Measurements from ENCODE around the gene OR52R1.
"Not testable (repeated sequence)": the region's sequence is repeated elsewhere in the genome, so short reads cannot be mapped to it uniquely, and the experiment has no call there.

OR52R1 gene

GRCh38 chr11:4804280-4804679 is at the start of gene OR52R1:
TSS of gene OR52R1 (minus strand) at chr11:4804380. CDS start at chr11:4804380, 0 bp downstream.
- no peak for DNase-seq

GRCh38 chr11:4851033-4851432 is 46.9 kb upstream of the OR52R1 start:
- DNase-seq: no peak

- DNase-seq: no peak
Observed at GRCh38 chr11:4848908-4849532, 44.8 kb upstream of the OR52R1 start, which contains the start of gene OR51S1. TSS of gene OR51S1 (minus strand) at chr11:4849208. CDS start at chr11:4849208, 0 bp downstream.

- DNase-seq: no peak
Observed at GRCh38 chr11:4839851-4840549, 35.8 kb upstream of the OR52R1 start.

GRCh38 chr11:4830909-4831308 is 26.7 kb upstream of the OR52R1 start:
- no peak for DNase-seq

GRCh38 chr11:4830346-4830745 is 26.2 kb upstream of the OR52R1 start:
- no peak for DNase-seq

- no peak for DNase-seq
Observed at GRCh38 chr11:4826425-4826824, 22.2 kb upstream of the OR52R1 start.

- DNase-seq: no peak
Observed at GRCh38 chr11:4825132-4825531, 21.0 kb upstream of the OR52R1 start.

GRCh38 chr11:4821021-4821420 is 16.8 kb upstream of the OR52R1 start, which contains the start of gene OR51F2:
TSS of gene OR51F2 (plus strand) at chr11:4821321. CDS start at chr11:4821422, 101 bp downstream.
- DNase-seq: no peak

GRCh38 chr11:4809246-4809645 is 5.1 kb upstream of the OR52R1 start:
- DNase-seq: no peak

- DNase-seq: no peak
Observed at GRCh38 chr11:4808476-4808875, 4.3 kb upstream of the OR52R1 start.

- DNase-seq: not testable (repeated sequence)
Observed at GRCh38 chr11:4801316-4801715, 2.9 kb downstream of the OR52R1 start.

GRCh38 chr11:4798427-4799183 is 5.6 kb downstream of the OR52R1 start:
- DNase-seq: no peak

GRCh38 chr11:4797206-4797605 is 7.0 kb downstream of the OR52R1 start:
- DNase-seq: no peak

- DNase-seq: no peak
Observed at GRCh38 chr11:4782454-4782853, 21.7 kb downstream of the OR52R1 start.

GRCh38 chr11:4769838-4770237 is 34.3 kb downstream of the OR52R1 start, which contains the start of gene OR51F1:
TSS of gene OR51F1 (minus strand) at chr11:4769938. CDS start at chr11:4769938, 0 bp downstream.
- DNase-seq: no peak

GRCh38 chr11:4768094-4768493 is 36.1 kb downstream of the OR52R1 start:
- DNase-seq: no peak

GRCh38 chr11:4766420-4767043 is 37.6 kb downstream of the OR52R1 start:
- no peak for DNase-seq

GRCh38 chr11:4763096-4763495 is 41.1 kb downstream of the OR52R1 start:
- no peak for DNase-seq
